Karpas-422 (cell line): ENCODE measurements around the gene PLEKHG2. TPM values are rescaled to one million over a fixed set of nuclear protein-coding genes. Genes with fewer than 3 reads are reported as not detected.

Experiments
- DNase-seq: peaks from one replicate; pipeline ENCODE4 v3.0.0-alpha.2; 2015
- H2AFZ ChIP-seq: fragments of 200-600 bp; sonication (generic); 2 replicates; pipeline ENCODE4 v1.6.1; 2014; ENCODE audit warnings: antibody characterized with exemption, low read length, mixed read lengths
- H3K27ac ChIP-seq: fragments of 200-600 bp; sonication (generic); 2 replicates; pipeline ENCODE4 v1.5.1; 2014; ENCODE audit warnings: mild to moderate bottlenecking, low read length, moderate library complexity
- H3K27me3 ChIP-seq: fragments of 200-600 bp; sonication (generic); 2 replicates; pipeline ENCODE4 v1.6.1; 2014; ENCODE audit warnings: low read length, mixed read lengths
- H3K36me3 ChIP-seq: fragments of 200-600 bp; sonication (generic); 2 replicates; pipeline ENCODE4 v1.6.1; 2014; ENCODE audit warnings: low read length, mixed read lengths; ENCODE audit not compliant: insufficient read depth
- H3K4me1 ChIP-seq: fragments of 200-600 bp; sonication (generic); 2 replicates; pipeline ENCODE4 v1.6.1; 2014; ENCODE audit warnings: mild to moderate bottlenecking, low read length, mixed read lengths
- H3K4me2 ChIP-seq: fragments of 200-600 bp; sonication (generic); 2 replicates; pipeline ENCODE4 v1.6.1; 2014; ENCODE audit warnings: low read length, low read depth, mild to moderate bottlenecking; ENCODE audit not compliant: poor library complexity, severe bottlenecking
- H3K4me3 ChIP-seq: fragments of 200-600 bp; sonication (generic); 2 replicates; pipeline ENCODE4 v1.5.1; 2014; ENCODE audit warnings: mild to moderate bottlenecking, antibody characterized with exemption, low read length, mixed read lengths
- H3K79me2 ChIP-seq: fragments of 200-600 bp; sonication (generic); 2 replicates; pipeline ENCODE4 v1.6.1; 2014; ENCODE audit warnings: mild to moderate bottlenecking, low read length, mixed read lengths
- H3K9ac ChIP-seq: fragments of 200-600 bp; sonication (generic); 2 replicates; pipeline ENCODE4 v1.6.0; 2014; ENCODE audit warnings: low read length
- H3K9me2 ChIP-seq: fragments of 200-600 bp; sonication (generic), shearing (Covaris generic); replicated peaks from 2 replicates; pipeline ENCODE4 v1.6.0; 2014; ENCODE audit warnings: mild to moderate bottlenecking, low read length, moderate library complexity; ENCODE audit not compliant: insufficient read depth
- H3K9me3 ChIP-seq: fragments of 300-700, 200-600 bp; sonication (generic); 2 replicates; pipeline ENCODE4 v1.6.1; 2014; ENCODE audit warnings: low read length, mixed read lengths
- H4K20me1 ChIP-seq: fragments of 200-600 bp; sonication (generic); 2 replicates; pipeline ENCODE4 v1.6.1; 2014; ENCODE audit warnings: mild to moderate bottlenecking, antibody characterized with exemption, low read length, low read depth; ENCODE audit not compliant: insufficient read depth
- total RNA-seq: library from RNA; depleted of rRNA; stranded (reverse); fragments of >200 nt; shearing (Covaris generic); gene quantifications from 2 replicates; pipeline ENCODE4 v1.2.3, GENCODE V29; 2014; ENCODE audit warnings: low replicate concordance

PLEKHG2 gene
- total RNA-seq, 1 experiment from 2014 or later, result 19.0 TPM

DNA sequence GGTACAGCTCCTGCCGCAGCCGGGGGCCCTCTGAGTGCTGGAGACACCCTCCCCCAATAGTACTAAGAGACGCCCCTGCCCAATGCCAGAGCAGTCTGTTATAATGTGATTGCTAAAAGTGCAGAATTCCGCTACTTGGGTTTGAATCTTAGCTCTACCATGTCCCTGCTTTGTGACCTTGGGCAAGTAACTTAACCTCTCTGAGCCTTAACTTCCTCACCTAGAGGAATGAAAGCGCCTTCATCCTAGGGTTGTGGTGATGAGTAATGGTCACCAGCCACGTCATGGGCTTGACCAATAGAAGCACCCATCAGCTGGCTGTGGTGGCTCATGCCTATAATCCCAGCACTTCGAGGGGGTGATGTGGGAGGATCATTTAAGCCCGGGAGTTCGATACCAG is 6.5 kb downstream of the PLEKHG2 start:
- Histone ChIP-seq H3K4me3 (no peak overlapping the region), H3K4me2 (no peak overlapping the region), H3K36me3 (no peaks in the 10 kb centered on the region), H2AFZ (no peak overlapping the region), H3K4me1 (peaks cover 4% of the 10 kb centered on the region), H3K79me2 (peaks cover 5% of the 10 kb centered on the region), H3K27ac (no peak overlapping the region), H3K27me3 (no peaks in the 10 kb centered on the region), H4K20me1 (no peaks in the 10 kb centered on the region), H3K9me2 (no peaks in the 10 kb centered on the region), H3K9ac (no peak overlapping the region), H3K9me3 (no peaks in the 10 kb centered on the region)
- no peak for DNase-seq

- no peak overlapping the region for H3K4me2 ChIP-seq
- no peak overlapping the region for H3K4me3 ChIP-seq
- no peak overlapping the region for H2AFZ ChIP-seq
- H3K4me1 ChIP-seq, result no peaks in the 10 kb centered on the region
- DNase-seq, result no peak
- H3K9me3 ChIP-seq, result no peaks in the 10 kb centered on the region
- H3K9ac ChIP-seq, result no peak overlapping the region
- no peaks in the 10 kb centered on the region for H3K9me2 ChIP-seq
- no peaks in the 10 kb centered on the region for H4K20me1 ChIP-seq
- no peak overlapping the region for H3K27ac ChIP-seq
- no peaks in the 10 kb centered on the region for H3K27me3 ChIP-seq
- H3K79me2 ChIP-seq, result no peaks in the 10 kb centered on the region
- H3K36me3 ChIP-seq, result no peaks in the 10 kb centered on the region
These were observed 8.3 kb downstream of the PLEKHG2 start for GRCh38 chr19:39420769-39421168.

GRCh38 chr19:39422020-39422419 is 9.6 kb downstream of the PLEKHG2 start:
- H3K4me1 ChIP-seq, result no peaks in the 10 kb centered on the region

GRCh38 chr19:39423258-39424086 is 11.0 kb downstream of the PLEKHG2 start:
- Histone ChIP-seq H3K27me3 (no peaks in the 10 kb centered on the region), H3K9me3 (no peaks in the 10 kb centered on the region), H3K36me3 (no peaks in the 10 kb centered on the region), H3K9ac (no peak overlapping the region), H3K27ac (no peak overlapping the region), H2AFZ (no peak overlapping the region), H3K9me2 (no peaks in the 10 kb centered on the region), H3K79me2 (no peaks in the 10 kb centered on the region), H4K20me1 (no peaks in the 10 kb centered on the region), H3K4me2 (no peak overlapping the region), H3K4me3 (no peak overlapping the region), H3K4me1 (no peaks in the 10 kb centered on the region)
- DNase-seq, result no peak

More at GRCh38 chr19:39422020-39422419, 9.6 kb downstream of the PLEKHG2 start:
- Histone ChIP-seq H3K9me3 (no peaks in the 10 kb centered on the region), H4K20me1 (no peaks in the 10 kb centered on the region), H3K79me2 (no peaks in the 10 kb centered on the region), H3K9ac (no peak overlapping the region), H3K27ac (no peak overlapping the region), H3K9me2 (no peaks in the 10 kb centered on the region), H3K4me2 (no peak overlapping the region), H2AFZ (no peak overlapping the region), H3K36me3 (no peaks in the 10 kb centered on the region), H3K27me3 (no peaks in the 10 kb centered on the region), H3K4me3 (no peak overlapping the region)
- no peak for DNase-seq

GRCh38 chr19:39424934-39425333 is 12.5 kb downstream of the PLEKHG2 start:
- H3K36me3 ChIP-seq, result no peaks in the 10 kb centered on the region
- H3K27me3 ChIP-seq, result no peaks in the 10 kb centered on the region
- no peak overlapping the region for H2AFZ ChIP-seq
- no peak overlapping the region for H3K27ac ChIP-seq
- H3K4me3 ChIP-seq, result no peak overlapping the region
- H3K9ac ChIP-seq, result no peak overlapping the region
- H3K9me2 ChIP-seq, result no peaks in the 10 kb centered on the region
- H3K79me2 ChIP-seq, result no peaks in the 10 kb centered on the region
- H3K9me3 ChIP-seq, result no peaks in the 10 kb centered on the region
- no peak for DNase-seq
- no peaks in the 10 kb centered on the region for H4K20me1 ChIP-seq
- H3K4me2 ChIP-seq, result no peak overlapping the region
- H3K4me1 ChIP-seq, result no peaks in the 10 kb centered on the region

- no peak for DNase-seq
- Histone ChIP-seq H3K79me2 (no peaks in the 10 kb centered on the region), H3K27ac (no peak overlapping the region), H3K36me3 (no peaks in the 10 kb centered on the region), H3K9ac (no peak overlapping the region), H3K4me2 (no peak overlapping the region), H3K27me3 (no peaks in the 10 kb centered on the region), H3K4me1 (no peaks in the 10 kb centered on the region), H2AFZ (no peak overlapping the region), H3K4me3 (no peak overlapping the region), H4K20me1 (no peaks in the 10 kb centered on the region), H3K9me3 (no peaks in the 10 kb centered on the region), H3K9me2 (no peaks in the 10 kb centered on the region)
These were observed 13.3 kb downstream of the PLEKHG2 start for GRCh38 chr19:39425744-39426143.

GRCh38 chr19:39426170-39426569 is 13.7 kb downstream of the PLEKHG2 start:
- H2AFZ ChIP-seq, result no peak overlapping the region
- no peak overlapping the region for H3K9ac ChIP-seq
- no peaks in the 10 kb centered on the region for H3K27me3 ChIP-seq
- no peaks in the 10 kb centered on the region for H3K79me2 ChIP-seq
- H3K4me1 ChIP-seq, result no peaks in the 10 kb centered on the region
- H3K9me3 ChIP-seq, result no peaks in the 10 kb centered on the region
- H3K9me2 ChIP-seq, result no peaks in the 10 kb centered on the region
- H4K20me1 ChIP-seq, result no peaks in the 10 kb centered on the region
- no peak overlapping the region for H3K4me2 ChIP-seq
- no peak overlapping the region for H3K27ac ChIP-seq
- H3K36me3 ChIP-seq, result no peaks in the 10 kb centered on the region
- peak; percentile 60 for DNase-seq
- H3K4me3 ChIP-seq, result no peak overlapping the region

GRCh38 chr19:39427707-39428106 is 15.2 kb downstream of the PLEKHG2 start:
- no peak for DNase-seq
- Histone ChIP-seq H3K9ac (no peak overlapping the region), H3K79me2 (no peaks in the 10 kb centered on the region), H3K36me3 (peaks cover 2% of the 10 kb centered on the region; the same call in 1 of the 2 replicates), H3K27ac (no peak overlapping the region), H3K9me3 (no peaks in the 10 kb centered on the region), H3K9me2 (no peaks in the 10 kb centered on the region), H2AFZ (no peak overlapping the region), H3K27me3 (no peaks in the 10 kb centered on the region), H4K20me1 (no peaks in the 10 kb centered on the region), H3K4me3 (no peak overlapping the region), H3K4me2 (no peak overlapping the region), H3K4me1 (no peaks in the 10 kb centered on the region)
